PFSK-1 (cell line): ENCODE measurements around the gene PPP1CC.

Source experiments
- FOXP2 ChIP-seq: optimal IDR thresholded peaks from 2 replicates; pipeline ENCODE3; 2011; ENCODE audit warnings: borderline replicate concordance, control low read depth, inconsistent platforms; ENCODE audit not compliant: insufficient read depth; ENCODE audit errors: extremely low read length, extremely low read depth
- POLR2AphosphoS5 ChIP-seq: IDR thresholded peaks from 2 replicates; pipeline ENCODE4 v1.6.1; 2012; ENCODE audit warnings: low read depth, mild to moderate bottlenecking, control low read depth, low read length, moderate library complexity
- SIN3A ChIP-seq: IDR thresholded peaks from 2 replicates; pipeline ENCODE4 v1.6.1; 2012; ENCODE audit warnings: mild to moderate bottlenecking, low read length, moderate library complexity, borderline replicate concordance; ENCODE audit not compliant: insufficient read depth
- TAF1 ChIP-seq: IDR thresholded peaks from 2 replicates; pipeline ENCODE4 v1.6.1; 2012; ENCODE audit warnings: low read length, control low read depth, borderline replicate concordance; ENCODE audit not compliant: insufficient read depth
- TF ChIP-seq, protein P1 (sequence below), 2 experiments: IDR thresholded peaks; 2 replicates each; pipeline versions ENCODE4 v1.6.1 to v1.8.0; 2011 to 2012; ENCODE audit warnings: low read depth in 2 of 2, low read length in 2 of 2, control low read depth in 1 of 2, inconsistent platforms in 1 of 2, mild to moderate bottlenecking in 1 of 2, moderate library complexity in 1 of 2; ENCODE audit not compliant: insufficient read depth in 1 of 2

DNA sequence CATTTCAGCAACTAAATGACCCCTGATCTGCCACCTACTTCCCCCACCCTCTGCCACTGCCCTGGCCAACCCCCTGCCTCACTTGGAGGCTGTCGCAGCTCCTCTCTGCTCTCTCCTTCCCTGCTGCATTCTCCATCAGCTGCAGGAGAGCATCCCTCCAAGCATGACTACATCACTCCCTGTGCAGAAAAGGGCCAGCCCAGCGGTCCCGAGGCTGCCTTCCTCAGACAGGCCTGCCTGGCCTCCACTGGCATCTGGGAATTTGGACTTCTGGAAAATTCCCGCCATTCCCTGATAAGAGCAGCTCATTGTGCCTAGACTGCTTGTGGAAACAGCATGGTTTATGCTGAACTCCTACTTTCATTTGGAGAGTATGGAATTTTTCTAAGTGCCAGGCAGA lies 66.5 kb downstream of the PPP1CC start:
- no peak for TF ChIP-seq POLR2AphosphoS5
- TF ChIP-seq TAF1 = no peak
- TF ChIP-seq, protein P1, sequence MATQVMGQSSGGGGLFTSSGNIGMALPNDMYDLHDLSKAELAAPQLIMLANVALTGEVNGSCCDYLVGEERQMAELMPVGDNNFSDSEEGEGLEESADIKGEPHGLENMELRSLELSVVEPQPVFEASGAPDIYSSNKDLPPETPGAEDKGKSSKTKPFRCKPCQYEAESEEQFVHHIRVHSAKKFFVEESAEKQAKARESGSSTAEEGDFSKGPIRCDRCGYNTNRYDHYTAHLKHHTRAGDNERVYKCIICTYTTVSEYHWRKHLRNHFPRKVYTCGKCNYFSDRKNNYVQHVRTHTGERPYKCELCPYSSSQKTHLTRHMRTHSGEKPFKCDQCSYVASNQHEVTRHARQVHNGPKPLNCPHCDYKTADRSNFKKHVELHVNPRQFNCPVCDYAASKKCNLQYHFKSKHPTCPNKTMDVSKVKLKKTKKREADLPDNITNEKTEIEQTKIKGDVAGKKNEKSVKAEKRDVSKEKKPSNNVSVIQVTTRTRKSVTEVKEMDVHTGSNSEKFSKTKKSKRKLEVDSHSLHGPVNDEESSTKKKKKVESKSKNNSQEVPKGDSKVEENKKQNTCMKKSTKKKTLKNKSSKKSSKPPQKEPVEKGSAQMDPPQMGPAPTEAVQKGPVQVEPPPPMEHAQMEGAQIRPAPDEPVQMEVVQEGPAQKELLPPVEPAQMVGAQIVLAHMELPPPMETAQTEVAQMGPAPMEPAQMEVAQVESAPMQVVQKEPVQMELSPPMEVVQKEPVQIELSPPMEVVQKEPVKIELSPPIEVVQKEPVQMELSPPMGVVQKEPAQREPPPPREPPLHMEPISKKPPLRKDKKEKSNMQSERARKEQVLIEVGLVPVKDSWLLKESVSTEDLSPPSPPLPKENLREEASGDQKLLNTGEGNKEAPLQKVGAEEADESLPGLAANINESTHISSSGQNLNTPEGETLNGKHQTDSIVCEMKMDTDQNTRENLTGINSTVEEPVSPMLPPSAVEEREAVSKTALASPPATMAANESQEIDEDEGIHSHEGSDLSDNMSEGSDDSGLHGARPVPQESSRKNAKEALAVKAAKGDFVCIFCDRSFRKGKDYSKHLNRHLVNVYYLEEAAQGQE (IDR thresholded peaks at IDR 0.05; ENCODE audit: insufficient read depth in 1 of 2, low read depth in 2 of 2, low read length in 2 of 2) = no peak
- TF ChIP-seq SIN3A = no peak
- no peak for TF ChIP-seq FOXP2
